GM18867 (cell line): Measurements from ENCODE around the gene RAPGEF2.
"Not testable (repeated sequence)": the region's sequence is repeated elsewhere in the genome, so short reads cannot be mapped to it uniquely, and the experiment has no call there.

Source experiments
- ATAC-seq: cut with Tn5 transposase; IDR thresholded peaks from one replicate; pipeline ENCODE4 v1.9.1; 2021; ENCODE audit warnings: mild to moderate bottlenecking, moderate library complexity; ENCODE audit not compliant: unreplicated experiment

RAPGEF2 gene

GRCh38 chr4:159098482-159099127, 4.3 kb upstream of the RAPGEF2 start:
- ATAC-seq, result no peak

DNA sequence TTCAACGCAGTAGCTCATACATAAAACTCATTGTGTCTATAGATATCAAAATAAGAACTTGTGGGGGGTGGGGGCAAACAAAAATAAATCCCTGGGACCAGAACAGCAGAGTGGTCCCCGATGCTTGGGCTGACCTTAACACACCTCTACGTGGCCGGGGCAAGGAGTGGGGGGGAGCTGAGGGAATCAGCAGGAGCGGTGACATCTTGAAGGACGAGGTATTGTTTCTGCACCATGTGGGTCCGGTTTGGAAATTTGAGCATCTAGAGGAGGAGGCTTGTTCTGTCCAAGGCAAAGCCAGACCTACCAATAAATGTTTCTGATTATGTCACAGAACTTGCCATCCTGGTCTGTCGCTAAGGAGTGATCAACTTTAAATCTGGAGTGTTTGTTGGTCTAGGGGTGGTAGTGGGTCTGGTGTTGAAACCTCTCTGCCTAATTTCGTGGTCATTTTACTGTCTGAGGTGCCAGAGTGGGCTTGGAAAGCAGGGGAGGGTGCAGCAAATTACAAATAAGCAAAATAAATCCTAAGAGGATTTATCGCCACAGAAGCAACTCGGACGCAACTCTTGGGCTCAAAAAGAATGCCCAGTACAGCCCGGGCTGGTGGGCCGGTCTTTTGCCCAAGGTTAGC, 774 bp upstream of the RAPGEF2 start:
- no peak for ATAC-seq

GRCh38 chr4:159103384-159103990, 608 bp downstream of the RAPGEF2 start:
- ATAC-seq, result peak; percentile 24

DNA sequence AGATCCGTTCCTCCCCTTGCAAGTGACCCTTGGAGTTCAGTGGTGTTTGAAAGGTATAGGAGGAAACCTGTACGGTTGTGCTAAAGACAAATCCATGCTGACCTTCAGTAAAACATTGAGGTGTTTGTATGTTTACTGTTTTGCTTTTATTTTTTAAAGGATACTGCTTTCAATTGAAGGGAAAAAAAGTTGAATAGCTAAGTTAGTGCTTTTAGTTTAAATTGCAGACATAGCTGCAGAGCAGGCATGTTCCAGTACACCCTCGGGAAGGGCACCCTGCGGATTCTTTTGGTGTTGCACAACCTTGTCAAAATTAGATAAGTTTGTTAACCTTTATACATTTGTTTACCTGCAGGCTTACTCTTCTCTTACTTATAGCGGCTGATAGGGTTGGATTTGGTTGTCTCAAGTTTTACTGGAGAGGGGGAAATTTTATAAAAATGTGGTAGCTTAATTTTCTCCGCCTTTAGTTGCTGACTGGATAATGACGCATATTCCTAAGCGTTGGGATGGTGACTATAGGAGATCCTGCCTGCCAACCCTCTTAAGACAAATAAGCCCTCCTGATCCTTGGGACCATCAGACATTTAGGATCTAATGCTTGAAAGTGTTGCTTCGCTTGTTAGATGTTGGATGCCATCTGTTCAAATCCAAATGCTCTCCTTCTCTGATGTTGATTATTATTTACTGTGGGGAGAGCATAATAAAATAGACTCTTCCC, 2.0 kb downstream of the RAPGEF2 start:
- ATAC-seq, result no peak

DNA sequence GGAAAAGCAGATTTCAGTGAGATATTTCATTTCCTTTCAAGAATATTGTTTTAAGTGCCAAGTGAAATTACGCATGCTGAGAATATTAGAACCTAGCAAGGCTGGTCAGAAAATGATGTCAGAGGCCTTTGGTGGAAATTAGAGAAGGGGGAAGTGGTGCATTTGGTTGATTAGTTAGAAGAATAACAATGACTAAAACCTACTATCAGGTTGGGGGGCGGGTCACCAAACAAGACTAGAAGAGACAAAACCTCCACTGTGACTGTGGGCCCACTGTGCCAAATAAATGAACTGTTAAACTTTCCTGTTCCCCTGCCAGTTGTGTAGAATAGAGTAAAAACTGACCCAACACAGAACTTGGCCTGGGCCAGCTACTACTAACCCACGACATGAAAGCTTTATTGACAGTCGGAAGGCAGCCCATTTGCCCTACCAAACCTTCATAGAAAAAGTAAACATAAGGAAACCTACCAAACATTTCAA, 2.9 kb downstream of the RAPGEF2 start:
- peak; percentile 16 for ATAC-seq

DNA sequence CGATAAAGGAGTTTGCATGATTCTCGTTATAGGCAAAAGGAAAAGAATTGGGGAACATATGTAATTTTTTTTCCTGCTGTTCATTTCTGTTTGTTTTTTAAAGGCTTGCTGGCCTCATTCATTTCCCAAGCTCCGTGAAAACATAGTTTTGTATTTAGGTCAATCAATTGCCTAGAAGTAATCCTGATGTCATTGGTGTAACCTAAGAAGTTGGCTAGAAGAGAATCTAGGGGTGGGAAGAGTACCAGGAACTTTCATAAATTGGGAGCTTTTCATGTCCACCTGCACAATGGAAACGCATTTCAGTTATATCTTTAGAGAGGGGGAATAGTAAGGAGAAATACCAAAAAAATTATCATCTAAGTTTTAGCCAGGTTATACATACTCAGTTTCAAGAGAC, 3.8 kb downstream of the RAPGEF2 start:
- ATAC-seq, result no peak

- no peak for ATAC-seq
Observed at GRCh38 chr4:159107203-159107925, 4.5 kb downstream of the RAPGEF2 start.

GRCh38 chr4:159108124-159108523, 5.2 kb downstream of the RAPGEF2 start:
- ATAC-seq, result no peak

DNA sequence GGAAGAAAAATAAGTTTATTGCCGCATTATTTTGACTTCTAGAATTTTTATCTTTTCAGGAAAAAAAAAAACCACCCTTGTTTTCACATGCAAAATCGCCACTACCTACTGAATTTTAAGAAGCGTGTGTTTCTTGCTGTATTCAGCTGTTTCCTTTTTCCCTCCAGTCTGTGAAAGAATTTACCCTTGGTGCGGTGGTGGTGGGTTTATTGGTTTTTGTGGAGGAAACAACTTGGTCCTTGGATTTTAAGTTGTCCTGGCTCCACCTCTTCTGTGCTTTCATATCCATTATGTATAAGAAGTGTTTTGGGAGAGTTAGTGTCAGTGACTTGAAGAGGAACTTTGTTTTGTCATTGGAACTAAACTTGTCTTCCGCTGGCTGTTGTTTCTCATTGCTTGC, 8.1 kb downstream of the RAPGEF2 start:
- no peak for ATAC-seq

DNA sequence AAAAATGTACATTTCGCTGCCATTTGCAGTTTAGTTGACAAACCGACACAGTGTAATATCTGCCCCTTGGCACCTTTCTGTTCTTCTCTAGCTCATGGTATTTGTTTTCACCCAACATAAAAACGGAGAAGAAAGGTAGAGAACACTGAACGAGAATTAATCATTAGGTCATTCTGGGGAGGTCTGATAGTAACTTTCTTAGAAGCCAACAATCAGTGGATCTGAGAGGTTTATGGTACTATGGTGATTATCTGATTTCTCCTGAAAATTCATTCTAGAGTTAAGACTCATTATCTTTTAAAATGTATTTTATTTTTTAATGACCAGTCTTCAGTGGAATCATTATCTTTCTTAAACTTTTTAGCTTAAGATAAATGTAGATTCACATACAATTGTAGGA, 8.5 kb downstream of the RAPGEF2 start:
- ATAC-seq, result no peak

DNA sequence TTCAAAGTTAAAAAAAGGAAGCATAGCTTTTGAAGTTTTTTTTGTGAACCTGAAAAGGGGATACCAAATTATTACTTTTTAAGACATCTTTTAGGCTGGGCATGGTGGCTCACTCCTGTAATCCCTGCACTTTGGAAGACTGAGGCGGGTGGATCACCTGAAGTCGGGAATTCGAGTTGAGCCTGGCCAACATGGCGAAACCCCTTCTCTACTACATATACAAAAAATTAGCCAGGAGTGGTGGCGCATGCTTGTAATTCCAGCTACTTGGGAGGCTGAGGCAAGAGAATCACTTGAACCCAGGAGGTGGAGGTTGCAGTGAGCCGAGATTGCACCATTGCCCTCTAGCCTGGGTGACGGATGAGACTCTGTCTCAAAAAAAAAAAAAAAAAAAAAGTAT, 10.5 kb downstream of the RAPGEF2 start:
- ATAC-seq, result not testable (repeated sequence)

GRCh38 chr4:159116098-159116497, 13.2 kb downstream of the RAPGEF2 start:
- not testable (repeated sequence) for ATAC-seq

DNA sequence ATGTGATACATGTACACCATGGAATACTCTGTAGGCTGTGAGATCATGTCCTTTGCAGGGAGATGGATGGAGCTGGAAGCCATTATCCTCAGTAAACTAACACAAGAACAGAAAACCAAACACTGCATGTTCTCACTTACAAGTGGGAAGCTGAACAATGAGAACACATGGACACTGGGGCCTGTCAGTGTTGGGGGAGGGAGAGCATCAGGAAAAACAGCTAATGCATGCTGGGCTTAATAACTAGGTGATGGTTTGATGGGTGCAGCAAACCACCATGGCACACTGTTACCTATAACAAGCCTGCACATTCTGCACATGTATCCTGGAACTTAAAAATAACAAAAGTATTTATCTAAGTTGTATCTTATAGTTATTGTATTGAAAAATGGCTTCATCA, 13.8 kb downstream of the RAPGEF2 start:
- ATAC-seq, result not testable (repeated sequence)

GRCh38 chr4:159117564-159117963, 14.7 kb downstream of the RAPGEF2 start:
- ATAC-seq, result no peak

DNA sequence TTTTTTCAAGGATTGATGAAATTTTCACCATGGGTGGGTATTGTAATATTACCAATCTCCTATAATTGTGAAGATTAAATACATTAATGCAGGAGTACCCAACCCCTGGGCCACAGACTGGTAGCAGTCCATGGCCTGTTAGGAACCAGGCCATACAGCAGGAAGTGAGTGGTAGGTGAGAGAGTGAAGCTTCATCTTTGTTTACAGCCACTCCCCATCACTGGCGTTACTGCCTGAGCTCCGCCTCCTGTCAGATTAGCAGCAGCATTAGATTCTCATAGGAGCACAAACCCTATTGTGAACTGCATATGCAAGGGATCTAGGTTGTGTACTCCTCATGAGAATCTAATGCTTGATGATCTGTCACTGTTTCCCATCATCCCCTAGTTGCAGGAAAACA, 15.1 kb downstream of the RAPGEF2 start:
- peak; percentile 66 for ATAC-seq

DNA sequence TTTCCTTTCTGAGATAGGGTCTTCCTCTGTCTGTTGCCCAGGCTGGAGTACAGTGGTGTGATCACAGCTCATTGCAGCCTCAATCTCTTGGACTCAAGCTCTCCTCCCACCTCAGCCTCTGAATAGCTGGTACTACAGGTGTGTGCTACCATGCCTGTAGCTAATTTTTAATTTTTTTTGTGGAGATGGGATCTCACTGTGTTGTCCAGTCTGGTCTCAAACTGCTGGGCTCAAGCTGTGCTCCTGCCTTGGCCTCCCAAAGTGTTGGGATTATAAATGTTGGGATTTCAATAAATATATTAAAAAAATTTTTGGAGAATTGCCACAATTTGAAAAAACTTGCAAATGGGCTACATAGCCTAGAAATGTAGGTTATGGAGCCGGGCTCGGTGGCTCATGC, 18.5 kb downstream of the RAPGEF2 start:
- ATAC-seq, result no peak

DNA sequence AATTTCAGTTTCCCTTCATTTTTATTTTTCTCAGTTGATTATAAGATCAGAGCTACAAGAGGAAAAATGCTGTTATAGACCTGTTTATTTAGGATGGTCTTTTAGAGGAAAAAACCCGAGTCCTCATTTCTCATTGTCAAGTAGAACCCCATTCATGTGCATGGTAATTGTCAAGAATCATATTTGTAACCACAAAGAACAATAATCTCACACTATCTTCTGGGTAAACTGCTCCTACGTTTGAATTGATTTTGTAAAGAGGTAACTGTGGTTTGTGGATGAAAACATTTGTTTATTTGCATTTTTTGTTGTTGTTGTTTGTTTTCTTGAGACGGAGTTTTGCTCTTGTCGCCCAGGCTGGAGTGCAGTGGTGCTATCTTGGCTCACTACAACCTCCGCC, 23.8 kb downstream of the RAPGEF2 start:
- ATAC-seq, result no peak

GRCh38 chr4:159127745-159128518, 25.1 kb downstream of the RAPGEF2 start:
- ATAC-seq, result no peak

DNA sequence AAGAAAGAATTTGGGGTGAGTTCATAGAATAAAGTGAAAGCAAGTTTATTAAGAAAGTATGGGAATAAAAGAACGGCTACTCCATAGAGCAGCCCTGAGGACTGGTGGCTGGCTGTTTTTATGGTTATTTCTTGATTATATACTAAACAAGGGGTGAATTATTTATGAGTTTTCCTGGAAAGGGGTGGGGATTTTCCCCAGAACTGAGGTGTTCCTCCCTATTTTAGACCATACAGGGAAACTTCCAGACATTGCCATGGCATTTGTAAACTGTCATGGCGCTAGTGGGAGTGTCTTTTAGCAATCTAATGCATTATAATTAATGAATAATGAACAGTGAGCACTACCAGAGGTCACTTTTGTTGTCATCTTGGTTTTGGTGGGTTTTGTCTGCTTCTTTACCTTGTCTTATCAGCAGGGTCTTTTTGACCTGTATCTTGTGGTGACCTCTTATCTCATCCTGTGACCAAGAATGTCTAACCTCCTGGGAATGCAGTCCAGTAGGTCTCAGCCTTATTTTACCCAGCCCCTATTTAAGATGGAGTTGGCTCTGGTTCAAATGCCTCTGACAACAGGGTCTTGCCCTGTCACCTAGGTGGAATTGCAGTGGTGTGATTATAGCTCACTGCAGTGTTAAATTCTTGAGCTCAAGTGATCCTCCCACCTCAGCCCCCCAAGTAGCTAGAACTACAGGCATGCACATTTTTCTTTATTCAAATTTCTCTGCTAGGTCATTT, 27.1 kb downstream of the RAPGEF2 start:
- no peak for ATAC-seq

DNA sequence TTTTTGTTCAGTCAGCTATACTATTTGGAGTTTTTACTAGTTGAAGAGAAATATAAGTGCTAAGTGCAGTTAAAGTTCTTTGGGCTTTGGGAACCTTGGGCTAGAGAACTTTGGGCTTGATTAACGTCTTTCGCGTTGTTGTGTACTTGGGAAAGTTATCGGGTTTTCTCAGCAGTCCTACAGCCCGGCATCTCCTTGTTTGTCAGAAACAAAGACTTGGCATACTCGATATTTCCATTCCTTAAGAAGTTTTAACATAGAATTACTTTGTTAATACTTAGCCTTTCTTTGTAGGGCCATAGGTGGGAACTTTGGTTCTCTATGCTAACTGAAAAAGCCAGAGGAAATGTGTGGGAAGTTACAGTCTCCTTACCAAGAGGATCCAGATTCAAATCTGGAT, 28.7 kb downstream of the RAPGEF2 start:
- no peak for ATAC-seq
